Activated CD8-positive, alpha-beta memory T cell treated with anti-CD3 and anti-CD28 coated beads for 4 hours (primary cell): ENCODE results near the gene ACSL5.

Experiments used
- DNase-seq, 2 donors: peaks; one replicate each; pipeline ENCODE4 v3.0.0-alpha.2; 2020; ENCODE audit warnings: low read depth in 2 of 2

The ACSL5 gene

GRCh38 chr10:112409299-112409698 is 35.4 kb downstream of the ACSL5 start:
- DNase-seq, result no peak

GRCh38 chr10:112409755-112410154 is 35.8 kb downstream of the ACSL5 start:
- DNase-seq, result no peak

- no peak for DNase-seq
These were observed 38.8 kb downstream of the ACSL5 start for GRCh38 chr10:112412696-112413095.

- no peak for DNase-seq
These were observed 47.8 kb downstream of the ACSL5 start for GRCh38 chr10:112421731-112422130.

GRCh38 chr10:112424651-112425050 is 50.7 kb downstream of the ACSL5 start:
- DNase-seq, result no peak

GRCh38 chr10:112426111-112426510 is 52.2 kb downstream of the ACSL5 start:
- DNase-seq, result no peak

GRCh38 chr10:112429147-112429546 is 55.2 kb downstream of the ACSL5 start:
- no peak for DNase-seq

- no peak for DNase-seq
These were observed 55.8 kb downstream of the ACSL5 start for GRCh38 chr10:112429654-112430230.

GRCh38 chr10:112433136-112433535 is 59.2 kb downstream of the ACSL5 start:
- no peak for DNase-seq

- no peak for DNase-seq
These were observed 61.2 kb downstream of the ACSL5 start for GRCh38 chr10:112434988-112435619.

- no peak for DNase-seq
These were observed 64.4 kb downstream of the ACSL5 start for GRCh38 chr10:112438356-112438755.

GRCh38 chr10:112441520-112441919 is 67.6 kb downstream of the ACSL5 start:
- DNase-seq, result no peak

- no peak for DNase-seq
These were observed 68.1 kb downstream of the ACSL5 start for GRCh38 chr10:112442063-112442462.

- no peak for DNase-seq
These were observed 72.3 kb downstream of the ACSL5 start for GRCh38 chr10:112446055-112446854.

GRCh38 chr10:112446855-112447619 is 73.1 kb downstream of the ACSL5 start, which contains the start of the genes VTI1A and ZDHHC6:
TSS of gene VTI1A (plus strand) at chr10:112447215. CDS start at chr10:112447374, 159 bp downstream.
TSS of gene ZDHHC6 (minus strand) at chr10:112446914. CDS start at chr10:112445436, 1,478 bp downstream.
- peak; percentile 66 to 68 for DNase-seq

GRCh38 chr10:112447620-112447928 is 73.7 kb downstream of the ACSL5 start:
- no peak for DNase-seq

GRCh38 chr10:112448888-112449287 is 75.0 kb downstream of the ACSL5 start:
- DNase-seq, result no peak

GRCh38 chr10:112454910-112455779 is 81.2 kb downstream of the ACSL5 start:
- DNase-seq, result no peak

GRCh38 chr10:112456533-112456932 is 82.6 kb downstream of the ACSL5 start:
- DNase-seq, result no peak

GRCh38 chr10:112460366-112460765 is 86.5 kb downstream of the ACSL5 start:
- no peak for DNase-seq
